22Rv1 (cell line): ENCODE measurements around the gene SP100.

Experiments used
- H3K27ac ChIP-seq: fragments of 450-650 bp; 2 replicates; pipeline ENCODE4 v1.5.1; 2017
- ZFX ChIP-seq: fragments of 450-650 bp; IDR thresholded peaks from 2 replicates; pipeline ENCODE4 v1.6.1; 2017; ENCODE audit warnings: antibody characterized with exemption, borderline replicate concordance
- TF ChIP-seq, protein P1 (sequence below): fragments of 450-650 bp; IDR thresholded peaks from 2 replicates; pipeline ENCODE4 v1.5.1; 2017; ENCODE audit warnings: mild to moderate bottlenecking

SP100 gene

DNA sequence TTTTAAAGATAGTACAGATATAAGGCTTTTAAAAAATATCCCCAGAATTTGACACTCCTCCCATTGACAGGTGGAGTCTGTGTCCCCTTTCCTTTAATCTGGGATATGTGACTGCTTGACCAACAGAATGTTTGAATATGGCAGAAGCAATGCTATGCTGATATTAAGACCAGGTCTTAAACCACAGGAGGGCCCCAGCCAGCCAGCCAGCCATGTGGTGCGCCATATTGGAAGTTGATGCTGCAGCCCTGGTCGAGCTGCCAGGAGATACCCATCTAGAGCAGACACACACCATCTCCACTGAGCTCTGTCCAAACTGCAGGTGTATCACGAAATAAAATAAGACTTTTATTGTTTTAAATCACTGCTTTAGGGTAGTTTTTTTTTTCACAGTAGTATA lies 174.3 kb downstream of the SP100 start:
- TF ChIP-seq, protein P1, sequence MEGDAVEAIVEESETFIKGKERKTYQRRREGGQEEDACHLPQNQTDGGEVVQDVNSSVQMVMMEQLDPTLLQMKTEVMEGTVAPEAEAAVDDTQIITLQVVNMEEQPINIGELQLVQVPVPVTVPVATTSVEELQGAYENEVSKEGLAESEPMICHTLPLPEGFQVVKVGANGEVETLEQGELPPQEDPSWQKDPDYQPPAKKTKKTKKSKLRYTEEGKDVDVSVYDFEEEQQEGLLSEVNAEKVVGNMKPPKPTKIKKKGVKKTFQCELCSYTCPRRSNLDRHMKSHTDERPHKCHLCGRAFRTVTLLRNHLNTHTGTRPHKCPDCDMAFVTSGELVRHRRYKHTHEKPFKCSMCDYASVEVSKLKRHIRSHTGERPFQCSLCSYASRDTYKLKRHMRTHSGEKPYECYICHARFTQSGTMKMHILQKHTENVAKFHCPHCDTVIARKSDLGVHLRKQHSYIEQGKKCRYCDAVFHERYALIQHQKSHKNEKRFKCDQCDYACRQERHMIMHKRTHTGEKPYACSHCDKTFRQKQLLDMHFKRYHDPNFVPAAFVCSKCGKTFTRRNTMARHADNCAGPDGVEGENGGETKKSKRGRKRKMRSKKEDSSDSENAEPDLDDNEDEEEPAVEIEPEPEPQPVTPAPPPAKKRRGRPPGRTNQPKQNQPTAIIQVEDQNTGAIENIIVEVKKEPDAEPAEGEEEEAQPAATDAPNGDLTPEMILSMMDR, result no peak
- TF ChIP-seq ZFX, result no peak
- H3K27ac ChIP-seq, result no peak overlapping the region

DNA sequence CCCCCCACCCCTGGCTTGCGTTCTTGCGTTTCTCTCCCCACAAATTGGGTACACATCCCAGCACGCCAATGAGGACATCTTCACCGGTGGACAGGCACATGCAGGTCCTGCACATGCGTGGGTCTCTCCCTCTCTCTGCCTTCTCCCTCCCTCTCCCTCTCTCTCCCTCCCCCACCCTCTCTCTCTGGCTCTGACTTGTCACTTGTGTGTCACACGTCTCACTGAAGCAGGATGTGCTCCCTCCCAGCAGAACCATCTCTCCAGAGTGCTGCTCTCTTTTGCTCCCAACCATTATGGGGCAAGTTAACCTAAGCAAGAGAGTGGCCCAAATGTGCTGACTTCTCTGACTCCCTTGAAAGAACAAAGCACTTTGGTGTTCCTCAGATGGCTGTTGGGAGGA lies 175.8 kb downstream of the SP100 start:
- no peak overlapping the region for H3K27ac ChIP-seq
- TF ChIP-seq, protein P1, result no peak
- TF ChIP-seq ZFX, result no peak

DNA sequence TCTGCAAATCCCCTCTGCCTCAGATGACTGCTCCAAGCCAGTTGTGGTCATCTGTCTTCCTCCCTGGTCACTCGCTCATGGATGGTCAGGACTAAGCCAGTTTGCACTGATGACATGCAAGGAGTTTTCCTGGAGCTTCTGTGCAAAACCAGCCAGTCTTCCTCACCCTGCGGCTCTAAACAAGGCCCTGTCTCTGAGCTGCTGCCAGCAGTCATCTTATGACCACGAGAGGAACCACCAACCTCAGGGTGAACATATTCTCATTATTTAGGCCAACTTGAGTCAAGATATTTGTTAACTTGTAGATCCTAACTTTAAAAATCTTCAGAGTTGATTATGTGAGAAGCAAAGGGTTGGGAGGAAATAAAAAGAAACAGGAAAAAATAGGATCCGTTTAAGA lies 176.8 kb downstream of the SP100 start:
- no peak overlapping the region for H3K27ac ChIP-seq

More for the DNA sequence above, 176.8 kb downstream of the SP100 start:
- TF ChIP-seq ZFX, result no peak
- TF ChIP-seq, protein P1, result no peak
